NT2/D1 (cell line): ENCODE results near the gene KCNK15.

Experiments
- SUZ12 ChIP-seq: IDR thresholded peaks from 2 replicates; pipeline ENCODE4 v1.6.1; 2011; ENCODE audit not compliant: insufficient read length, insufficient read depth; ENCODE audit errors: extremely low read depth
- YY1 ChIP-seq: IDR thresholded peaks from 2 replicates; pipeline ENCODE4 v1.6.1; 2011; ENCODE audit not compliant: insufficient read length, insufficient read depth
- ZNF274 ChIP-seq: IDR thresholded peaks from 2 replicates; pipeline ENCODE4 v1.6.1; 2011; ENCODE audit warnings: mild to moderate bottlenecking, low read depth, low read length

DNA sequence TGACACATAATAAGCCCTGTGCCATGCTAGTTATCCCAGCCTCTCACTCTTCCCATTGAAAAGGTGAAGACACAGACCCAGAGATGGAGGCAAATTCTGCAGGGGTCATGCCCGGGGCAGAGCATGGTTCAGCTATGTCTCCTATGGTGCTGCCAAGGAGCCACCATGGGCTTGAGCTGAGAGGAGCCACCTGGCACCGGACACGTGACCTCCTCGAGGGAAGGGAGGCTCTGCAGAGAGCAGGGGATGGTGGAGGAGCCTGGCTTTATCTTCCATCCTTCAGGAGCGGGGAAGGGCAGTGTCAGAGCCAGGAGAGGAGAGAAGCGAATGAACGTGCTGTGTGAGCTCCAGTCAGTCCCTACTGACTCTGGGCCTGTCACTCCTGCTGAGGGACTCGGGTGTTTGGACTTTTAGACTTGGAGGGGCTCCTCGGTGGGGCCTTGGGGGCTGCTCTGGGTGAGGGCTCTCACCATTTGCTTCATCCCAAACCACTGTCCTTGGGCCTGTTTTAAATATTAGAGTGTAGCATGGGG, 41.6 kb upstream of the KCNK15 start:
- TF ChIP-seq YY1 = no peak
- no peak for TF ChIP-seq ZNF274
- no peak for TF ChIP-seq SUZ12
